GM12891 (cell line): ENCODE measurements around the gene PTPRN2.

Experiments used
- PAX5 ChIP-seq: IDR thresholded peaks from 2 replicates; pipeline ENCODE4 v1.6.1; 2011; ENCODE audit warnings: low read length, moderate library complexity, mild to moderate bottlenecking; ENCODE audit not compliant: insufficient read depth, severe bottlenecking
- POLR2A ChIP-seq: IDR thresholded peaks from 2 replicates; pipeline ENCODE4 v1.6.1; 2011; ENCODE audit warnings: low read depth, low read length, control low read depth
- POLR2AphosphoS5 ChIP-seq: IDR thresholded peaks from 2 replicates; pipeline ENCODE4 v1.6.1; 2011; ENCODE audit warnings: low read depth, low read length, control low read depth
- SPI1 ChIP-seq: IDR thresholded peaks from 2 replicates; pipeline ENCODE4 v1.6.1; 2011; ENCODE audit warnings: low read depth, low read length, control low read depth
- TAF1 ChIP-seq: IDR thresholded peaks from 2 replicates; pipeline ENCODE4 v1.6.1; 2011; ENCODE audit warnings: low read depth, low read length, control low read depth

DNA sequence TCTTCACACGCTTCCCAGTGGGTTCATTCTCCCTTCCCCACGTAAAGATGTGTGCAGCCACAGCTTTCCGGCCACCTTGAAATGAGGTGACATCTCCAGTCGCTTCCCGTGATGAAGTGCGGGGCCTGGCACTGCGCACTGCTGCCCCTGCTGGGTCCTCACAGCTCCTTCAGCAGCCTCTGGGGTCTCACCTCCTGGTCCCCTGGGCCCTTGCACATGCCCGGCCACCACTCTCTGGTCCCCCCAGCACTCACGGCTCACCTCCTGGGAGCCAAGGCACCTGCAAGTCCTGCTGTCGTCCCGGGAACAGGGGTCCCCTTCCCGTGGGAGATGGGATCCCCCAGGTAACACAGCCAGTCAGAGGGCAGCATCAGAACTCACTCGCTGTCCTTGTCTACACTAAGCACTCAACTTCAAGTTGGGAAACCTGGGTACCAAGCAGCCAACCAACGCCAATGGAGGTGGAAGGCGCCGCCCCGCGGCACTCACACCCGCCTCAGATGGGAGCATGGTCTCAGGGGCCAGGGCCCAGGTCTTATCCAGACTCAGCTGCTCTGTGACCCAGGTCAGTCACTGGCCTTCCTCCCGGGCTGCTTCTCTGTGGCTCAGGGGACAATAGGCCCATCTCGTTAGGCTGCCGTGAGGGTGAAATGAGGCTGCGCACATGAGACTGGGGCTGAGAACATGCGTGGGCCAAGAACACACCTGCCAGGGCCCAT lies 176.2 kb downstream of the PTPRN2 start:
- no peak for TF ChIP-seq POLR2A
- no peak for TF ChIP-seq POLR2AphosphoS5
- no peak for TF ChIP-seq TAF1
- TF ChIP-seq SPI1 = no peak
- TF ChIP-seq PAX5 = no peak
